Left forelimb (tissue), 1 donor: Measurements from ENCODE around the gene ZHX3.

Experiments
- DNase-seq: peaks from one replicate; pipeline ENCODE4 v3.0.0-alpha.2; 2018; ENCODE audit warnings: low spot score

The ZHX3 gene

DNA sequence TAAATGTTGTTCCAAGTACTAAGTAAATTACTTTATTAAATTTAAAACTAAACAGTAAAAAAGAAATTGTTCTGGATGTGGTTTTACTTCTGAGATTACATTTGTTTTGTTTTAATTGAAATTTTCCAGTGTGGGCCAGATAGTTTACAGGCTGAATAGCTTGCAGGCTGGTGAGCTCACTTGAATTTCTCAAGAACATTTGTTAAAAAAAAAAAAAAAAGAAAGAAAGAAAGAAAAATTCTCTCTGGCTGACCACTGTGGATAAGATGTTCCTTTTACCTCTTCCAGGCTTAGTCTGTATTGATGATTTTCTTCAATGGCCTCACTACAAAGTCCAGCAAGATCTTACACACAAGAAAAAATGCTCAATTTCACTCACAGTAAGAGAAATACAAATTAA, 94.8 kb downstream of the ZHX3 start:
- no peak for DNase-seq

DNA sequence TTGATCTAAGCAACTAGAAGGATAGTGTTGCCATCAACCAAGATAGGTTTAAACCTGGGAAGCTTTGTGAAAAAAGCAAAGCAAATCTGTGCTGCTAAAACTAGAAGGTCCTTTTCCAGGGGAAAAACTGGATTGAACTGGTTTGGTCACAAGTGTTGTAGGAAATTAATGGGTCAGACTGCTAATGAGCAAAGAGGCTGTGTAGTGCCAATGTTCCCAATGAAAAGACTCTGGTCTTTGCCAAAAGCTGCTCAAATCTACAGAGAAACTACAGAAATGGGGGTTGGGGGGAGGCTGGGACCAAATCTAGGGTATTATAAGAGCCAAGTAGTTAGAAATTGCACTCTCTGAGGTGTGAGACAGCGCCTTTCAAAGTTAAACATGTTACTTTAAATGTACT, 95.2 kb downstream of the ZHX3 start:
- DNase-seq = no peak

DNA sequence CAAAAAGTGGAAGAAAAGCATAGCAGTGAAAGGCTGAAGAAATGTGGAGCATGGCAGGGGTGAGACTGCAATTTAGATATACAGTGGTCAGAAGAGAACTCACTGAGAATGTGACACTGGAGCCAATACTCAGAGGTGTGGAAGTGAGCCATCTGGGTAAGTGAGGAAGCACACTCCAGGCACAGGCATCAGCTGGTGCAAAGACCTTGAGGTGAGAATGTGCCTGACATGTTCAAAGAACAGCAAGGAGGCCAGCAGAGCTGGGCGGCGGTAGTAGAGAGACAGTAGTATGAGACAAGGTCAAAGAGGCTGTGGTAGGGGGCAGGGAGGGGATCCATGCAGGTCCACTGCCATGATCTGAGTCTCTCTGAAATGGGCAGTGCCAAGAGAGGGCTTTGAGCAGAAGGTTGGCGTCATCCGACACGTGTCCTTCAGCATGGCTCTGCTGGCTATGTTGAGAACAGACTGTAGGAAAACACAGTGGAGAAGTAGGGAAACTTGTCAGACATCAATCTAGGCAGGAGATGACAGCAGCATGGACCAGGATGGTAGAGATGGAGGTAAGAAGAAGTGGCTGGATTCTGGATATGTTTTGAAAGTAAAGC, 95.8 kb downstream of the ZHX3 start:
- DNase-seq = no peak

DNA sequence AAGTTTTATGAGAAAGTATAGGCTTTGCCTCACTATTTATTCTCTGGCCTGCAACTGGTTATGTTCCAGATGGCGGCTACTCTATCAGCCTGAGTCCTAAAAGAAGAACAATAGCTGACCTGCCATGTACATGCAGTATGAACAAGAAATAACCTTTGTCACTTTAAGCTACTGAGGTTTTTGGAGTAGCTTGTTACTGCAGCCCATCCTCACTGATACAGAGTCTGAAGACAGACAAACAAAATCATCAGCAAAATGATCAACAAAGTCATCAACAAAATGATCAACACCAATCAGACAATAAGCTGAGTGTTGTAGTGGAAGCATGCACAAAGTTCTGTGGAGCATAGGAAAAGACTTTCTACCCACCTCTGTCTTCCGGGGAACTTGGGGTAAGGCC, 97.7 kb downstream of the ZHX3 start:
- no peak for DNase-seq

DNA sequence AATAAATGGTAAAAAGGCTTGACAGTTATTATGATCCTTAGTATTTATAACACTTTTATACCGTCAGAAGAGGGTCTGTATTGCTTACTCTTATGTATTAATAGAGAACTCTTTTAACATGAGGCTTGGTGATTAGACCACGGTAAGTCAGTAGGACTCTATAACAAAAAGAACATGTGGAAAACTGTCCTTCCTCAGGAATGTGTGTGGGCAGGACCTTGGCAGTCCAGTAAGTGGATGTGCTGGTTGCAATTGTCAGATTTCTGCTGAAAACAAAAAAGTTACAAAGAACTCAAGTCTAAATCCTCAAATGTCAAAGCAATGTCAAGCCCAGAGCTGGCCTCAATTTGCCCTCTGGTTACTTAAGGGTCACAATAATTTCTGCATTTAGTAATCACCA, 99.1 kb downstream of the ZHX3 start:
- no peak for DNase-seq

DNA sequence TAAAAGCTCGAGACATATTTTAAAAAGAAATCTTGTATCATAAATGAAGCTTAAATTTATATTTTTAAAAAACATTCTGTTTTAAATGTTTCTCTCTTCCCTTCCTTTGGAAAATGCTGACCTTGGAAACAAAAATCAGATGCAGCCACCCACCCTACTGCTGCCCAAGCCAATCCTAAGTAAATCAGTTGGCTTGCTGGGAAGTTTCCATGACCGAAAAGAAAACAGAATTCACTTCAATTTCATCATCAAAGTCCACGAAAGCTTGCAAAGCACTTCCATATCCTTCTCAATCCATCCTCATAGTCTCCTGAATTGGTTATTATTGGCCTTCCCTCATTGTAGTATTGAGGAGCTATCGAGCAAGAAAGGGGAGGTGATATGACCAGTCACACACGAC, 100.1 kb downstream of the ZHX3 start:
- DNase-seq = no peak

DNA sequence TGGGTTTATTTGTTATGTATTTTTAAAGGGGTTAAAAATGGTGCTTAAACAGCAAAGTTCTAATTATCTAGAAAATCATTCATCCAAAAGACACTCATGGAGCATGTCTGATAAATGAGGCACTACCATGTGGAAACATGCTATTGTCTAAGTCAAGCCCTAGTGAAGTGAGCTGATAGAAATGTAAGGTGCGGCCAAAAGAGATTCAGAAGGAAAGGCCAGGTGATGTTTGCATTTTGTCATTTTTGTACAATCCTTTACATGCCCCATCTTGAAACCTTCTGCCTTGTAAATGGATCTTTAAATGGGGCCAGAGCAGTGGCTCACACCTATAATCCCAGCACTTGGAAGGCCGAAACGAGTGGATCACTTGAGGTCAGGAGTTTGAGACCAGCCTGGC, 102.9 kb downstream of the ZHX3 start:
- DNase-seq = no peak

DNA sequence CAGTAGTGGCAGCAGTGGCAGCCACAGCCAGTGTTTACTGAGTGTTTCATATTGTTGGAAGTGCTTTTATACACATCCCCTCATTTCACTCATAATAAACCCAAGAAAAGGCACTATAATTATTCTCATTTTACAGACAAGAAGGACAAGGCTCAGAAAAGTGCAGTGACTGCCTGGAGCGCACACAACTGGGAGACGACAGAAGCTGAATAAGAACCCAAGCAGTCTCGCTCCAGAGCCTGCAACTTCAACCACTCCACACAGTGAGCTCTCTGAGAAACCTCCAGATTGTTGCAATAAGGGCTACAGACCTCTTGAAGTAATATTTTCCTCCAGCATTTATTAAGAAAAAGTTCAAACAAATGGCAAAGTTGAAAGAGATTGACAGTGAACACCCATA, 103.3 kb downstream of the ZHX3 start:
- DNase-seq = no peak

DNA sequence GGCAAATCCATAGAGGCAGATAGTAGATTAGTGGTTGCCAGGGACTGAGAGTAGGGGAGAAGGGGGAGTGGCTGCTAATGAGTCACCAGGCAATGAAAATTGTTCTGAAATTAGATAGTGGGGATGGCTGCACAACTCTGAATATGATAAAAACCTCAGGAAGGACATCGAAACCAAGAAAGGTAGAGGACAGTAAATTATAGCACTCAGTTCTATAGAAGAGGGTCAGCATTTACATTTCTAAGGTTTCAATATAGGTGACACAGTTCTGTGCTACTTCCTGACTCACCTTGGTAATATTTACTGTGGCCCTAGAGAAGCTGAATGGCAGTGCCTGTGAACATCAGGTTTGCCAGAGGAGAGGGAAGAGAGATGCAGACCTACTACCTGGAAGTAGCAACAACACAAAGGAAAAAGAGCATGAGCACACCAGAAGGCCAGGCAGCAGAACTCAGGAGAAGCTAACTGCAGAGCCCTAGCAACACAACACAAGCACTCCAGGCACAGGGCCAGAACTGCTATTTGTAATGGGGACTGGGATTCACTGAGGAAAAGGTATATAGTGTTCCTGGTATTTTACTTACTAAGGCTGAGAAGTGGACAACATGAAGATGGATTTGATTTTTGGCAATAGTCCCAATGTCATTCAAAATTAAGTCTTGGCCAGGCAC, 104.2 kb downstream of the ZHX3 start:
- no peak for DNase-seq

DNA sequence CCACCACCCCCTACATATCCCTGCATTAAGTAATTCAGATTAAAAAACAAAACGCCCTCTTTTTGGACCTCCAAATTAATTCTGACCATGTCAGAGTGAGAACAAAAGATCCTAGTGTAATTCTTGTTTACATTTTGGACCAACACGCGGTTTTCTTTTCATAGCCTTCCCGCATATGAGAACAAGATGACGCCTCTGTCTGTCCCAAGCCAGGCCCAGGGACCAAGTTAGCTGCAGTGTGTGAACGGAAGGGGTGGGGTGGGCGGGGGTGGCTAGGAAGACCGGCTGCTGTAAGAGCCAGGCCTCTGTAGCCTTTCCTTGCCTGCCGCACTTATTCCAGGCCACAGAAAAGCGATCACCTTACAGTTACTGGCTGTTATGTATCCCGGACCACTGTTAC, 112.2 kb downstream of the ZHX3 start:
- no peak for DNase-seq

DNA sequence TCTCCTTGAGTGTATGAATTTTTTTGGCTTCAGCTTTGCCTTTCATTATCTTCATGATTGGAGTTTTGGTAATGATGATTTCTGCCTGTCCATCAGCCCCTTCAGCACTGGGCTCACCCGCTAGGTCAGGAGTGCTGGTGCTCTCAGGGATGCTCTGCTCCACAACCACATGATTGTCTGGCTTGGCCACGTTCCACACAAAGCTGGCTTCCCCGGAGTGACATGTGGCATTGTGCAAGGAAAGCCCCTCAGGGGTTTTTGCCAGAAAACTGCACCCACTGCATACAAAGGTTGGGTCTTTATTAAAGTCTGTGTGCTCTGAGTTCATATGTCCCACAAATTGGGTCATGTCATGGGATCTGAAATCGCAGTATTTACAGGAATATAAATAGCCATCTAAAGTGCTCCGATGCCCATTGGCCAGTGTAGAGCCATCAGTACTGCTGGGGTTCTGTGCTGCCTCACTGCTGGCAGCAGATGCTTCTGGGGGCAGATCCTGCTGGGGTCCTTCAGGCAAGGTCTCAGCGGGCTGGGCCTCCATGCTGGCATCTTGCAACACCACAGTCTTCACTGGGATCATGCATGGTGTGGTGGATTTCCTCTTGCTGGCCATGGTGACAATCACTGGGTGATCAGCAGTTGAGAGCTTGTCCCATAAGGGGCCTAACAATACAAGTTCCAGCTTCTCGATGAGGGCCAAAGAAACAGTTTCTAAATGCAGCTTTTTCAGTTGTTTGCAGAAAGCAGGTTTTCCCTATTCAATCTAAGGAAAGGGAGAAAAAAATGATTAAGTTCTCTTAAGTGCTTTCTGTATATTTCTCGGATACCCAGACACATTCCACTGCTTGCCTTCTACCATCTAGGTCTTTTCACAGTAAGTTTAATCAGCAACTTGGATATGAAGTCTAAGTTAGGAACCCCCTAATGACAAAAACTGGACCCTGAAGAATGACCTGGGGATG, 112.9 kb downstream of the ZHX3 start:
- DNase-seq = no peak

DNA sequence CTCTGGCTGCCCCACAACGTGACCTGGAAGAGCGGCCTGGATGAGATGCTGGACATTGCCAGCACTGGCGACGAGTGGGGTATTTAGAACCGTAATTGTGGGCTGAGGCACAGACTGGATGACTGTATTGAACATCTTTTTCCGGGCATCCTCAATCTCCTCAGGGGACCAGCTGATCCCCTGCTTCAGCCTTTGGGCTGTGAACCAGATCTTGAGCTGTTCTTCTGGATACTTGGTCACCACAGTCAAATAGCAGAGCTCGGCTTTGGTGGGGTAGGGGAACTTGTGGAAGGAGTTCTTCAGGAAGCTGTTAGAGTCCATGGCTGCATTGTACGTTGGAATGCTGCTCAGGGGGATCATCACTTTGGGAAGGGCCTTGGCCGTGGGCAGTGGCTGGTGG, 113.9 kb downstream of the ZHX3 start:
- no peak for DNase-seq

DNA sequence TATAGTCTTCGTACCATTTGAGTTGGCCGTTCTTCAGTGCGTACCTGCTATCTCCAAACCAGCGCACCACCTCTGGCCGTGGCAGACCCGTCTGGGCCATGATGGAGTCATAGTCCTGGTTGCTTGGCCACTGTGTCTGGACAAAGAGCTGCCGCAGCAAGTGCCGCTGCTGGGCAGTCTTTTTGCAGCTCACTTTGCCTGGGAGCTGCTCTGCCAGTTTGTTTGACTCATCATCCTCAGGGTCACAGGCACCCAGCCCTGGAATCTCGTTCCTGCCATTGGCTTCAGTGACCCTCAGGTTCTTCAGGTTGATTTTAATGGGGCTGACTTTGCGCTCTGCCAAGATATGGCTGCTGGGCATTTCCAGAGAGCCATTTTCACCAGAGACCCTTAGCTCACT, 115.1 kb downstream of the ZHX3 start:
- DNase-seq = no peak

DNA sequence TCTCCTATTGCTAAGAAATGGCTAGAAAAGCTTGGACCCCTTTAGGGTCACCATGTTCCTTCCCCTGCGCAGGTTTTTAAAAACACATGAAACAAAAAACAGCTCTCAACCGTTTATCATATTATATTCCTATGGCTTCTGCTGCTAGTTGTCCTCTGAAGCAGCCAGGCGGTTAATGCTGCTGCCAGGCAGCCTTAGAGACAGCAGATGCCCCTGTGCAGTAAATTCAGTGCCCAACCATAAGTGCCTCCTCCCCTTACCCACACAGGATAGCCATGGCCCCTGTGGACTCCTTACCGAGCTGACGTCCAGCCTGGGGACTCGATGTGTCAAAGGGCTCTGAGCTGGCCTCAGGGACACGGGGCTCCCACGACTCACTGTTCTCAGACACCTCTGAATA, 115.8 kb downstream of the ZHX3 start:
- DNase-seq = no peak

DNA sequence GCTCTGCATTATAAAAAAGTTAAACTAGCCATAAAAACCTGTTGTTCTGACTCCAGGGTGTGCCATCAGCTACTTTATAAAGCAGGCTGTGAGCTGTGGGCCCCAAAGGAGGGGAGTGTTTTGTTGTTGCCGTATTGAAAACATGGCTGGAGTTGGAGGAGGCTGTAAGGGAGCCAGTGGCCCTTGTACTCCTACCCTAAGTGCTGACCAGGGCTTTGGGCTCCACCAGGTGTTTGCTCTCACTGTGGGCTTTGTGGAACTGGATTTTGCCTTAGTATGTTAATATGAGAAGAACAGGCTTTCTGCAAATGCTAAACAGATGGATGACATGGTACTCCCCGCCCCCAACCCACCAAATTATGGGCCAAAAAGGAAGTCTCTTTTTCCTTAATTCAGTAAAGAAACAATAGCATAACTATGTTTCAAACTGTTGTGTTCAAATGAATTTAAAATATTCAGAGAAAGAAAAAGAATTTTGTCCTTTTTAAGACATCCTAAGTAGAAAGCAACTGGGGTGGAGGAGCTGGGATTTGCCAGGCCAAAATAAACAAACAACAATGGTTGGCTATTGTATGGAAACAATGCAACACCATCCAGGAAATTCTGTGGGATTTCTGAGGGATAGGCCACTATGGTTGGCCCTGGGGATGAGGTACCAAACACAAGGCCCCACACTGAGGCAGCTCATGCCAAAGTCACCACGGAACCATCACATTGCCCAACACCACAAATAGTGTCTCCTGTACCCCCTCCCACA, 116.9 kb downstream of the ZHX3 start:
- no peak for DNase-seq

DNA sequence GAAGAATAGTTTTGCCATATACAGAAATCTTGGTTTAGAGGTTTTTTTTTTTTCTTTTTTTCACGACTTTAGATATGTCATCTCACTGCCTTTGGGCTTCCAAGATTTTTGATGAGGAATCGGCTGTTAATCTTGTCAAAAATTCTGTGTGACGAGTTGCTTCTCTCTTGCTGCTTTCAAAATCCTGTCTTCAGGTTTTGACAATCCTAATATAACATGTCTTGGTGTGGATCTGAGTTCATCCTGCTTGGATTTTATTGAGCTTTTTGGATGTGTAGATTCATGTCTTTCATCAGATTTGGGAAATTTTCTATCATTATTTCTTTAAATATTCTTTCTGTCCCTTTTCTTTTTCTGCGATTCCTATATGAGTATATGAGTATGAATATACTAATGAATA, 119.1 kb downstream of the ZHX3 start:
- no peak for DNase-seq

DNA sequence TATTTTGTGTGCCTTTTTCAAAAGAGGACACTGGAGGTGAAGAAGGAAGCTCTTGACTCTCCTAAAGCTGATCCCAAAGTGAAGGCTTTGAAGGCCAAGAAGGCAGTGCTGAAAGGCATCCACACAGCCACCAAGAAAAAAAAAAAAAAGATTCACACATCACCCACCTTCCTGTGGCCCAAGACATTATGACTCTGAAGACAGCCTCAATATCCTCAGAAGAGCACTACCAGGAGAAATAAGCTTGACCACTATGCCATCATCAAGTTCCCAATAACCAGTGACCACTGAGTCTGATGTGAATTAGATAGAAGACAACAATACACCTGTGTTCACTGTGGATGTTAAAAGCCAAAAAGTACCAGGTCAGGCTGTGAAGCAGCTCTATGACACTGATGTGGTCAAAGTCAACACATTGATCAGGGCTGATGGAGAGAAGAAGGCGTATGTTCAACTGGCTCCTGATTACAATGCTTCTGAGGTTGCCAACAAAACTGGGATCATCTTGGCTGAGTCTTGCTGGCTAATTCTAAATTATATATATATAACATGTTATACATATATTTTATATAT, 120.8 kb downstream of the ZHX3 start:
- DNase-seq = no peak

DNA sequence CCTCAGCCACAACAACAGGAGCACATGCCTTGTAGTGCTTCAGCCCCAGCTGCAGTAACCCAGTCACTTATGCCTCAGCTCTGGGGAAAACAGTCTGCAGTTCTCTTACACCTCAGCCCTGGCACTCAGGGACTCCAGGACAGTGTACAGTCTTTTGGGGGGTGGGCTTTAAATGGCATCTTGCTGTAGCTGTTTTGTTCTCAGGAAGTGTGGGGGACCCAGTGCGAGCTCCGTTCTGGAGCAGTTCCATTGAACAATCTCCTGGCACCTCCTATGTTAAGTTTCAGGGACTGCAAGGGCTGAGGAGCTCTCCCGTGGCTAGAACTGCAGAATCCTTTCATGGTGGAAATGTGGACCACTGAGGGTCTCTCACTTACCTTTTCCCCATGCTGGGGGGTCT, 125.0 kb downstream of the ZHX3 start:
- no peak for DNase-seq

DNA sequence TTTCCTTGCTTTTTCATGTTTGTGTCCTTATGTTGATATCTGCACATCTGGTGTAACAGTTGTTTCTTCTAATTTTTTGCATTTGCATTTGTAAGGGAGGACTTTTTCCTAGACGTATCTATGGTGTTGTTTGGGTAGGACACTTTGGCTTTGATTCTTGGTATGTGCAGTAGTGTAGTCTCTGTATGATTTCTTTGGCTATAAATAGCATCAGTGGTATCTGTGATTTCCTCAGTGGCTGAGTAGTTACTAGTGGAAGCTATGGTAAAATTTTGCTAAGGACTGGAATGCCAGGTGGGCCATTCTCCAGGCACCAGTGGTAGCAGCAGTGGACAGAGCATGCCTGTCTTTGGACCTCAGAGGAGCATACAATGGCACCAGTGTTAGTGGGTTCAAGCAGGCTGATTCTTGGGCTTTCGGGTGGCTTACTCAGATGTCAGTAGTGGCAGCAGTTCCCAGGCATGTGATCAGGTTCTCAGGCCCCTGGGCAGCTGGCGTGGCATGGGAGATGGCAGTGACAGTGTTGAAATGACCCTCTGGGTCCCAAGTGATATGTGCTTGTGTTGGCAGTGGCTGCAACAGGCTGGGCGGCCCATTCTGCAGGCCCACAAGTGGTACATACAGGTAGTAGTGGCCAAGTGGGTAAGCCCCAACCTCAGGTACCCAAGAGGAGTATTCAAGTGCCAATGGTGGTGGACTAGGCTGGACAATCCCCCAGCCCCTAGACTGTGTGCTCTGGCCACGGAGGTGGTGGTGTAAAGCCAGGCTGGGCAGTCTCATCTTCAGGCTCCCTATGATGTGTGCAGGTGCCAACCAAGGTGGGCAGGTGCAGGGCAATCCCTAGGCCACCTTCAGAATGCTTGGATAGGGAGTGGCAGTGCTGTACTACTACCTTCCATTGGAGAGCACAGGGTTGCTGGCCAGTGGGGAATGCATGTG, 125.7 kb downstream of the ZHX3 start:
- DNase-seq = peak; percentile 50

DNA sequence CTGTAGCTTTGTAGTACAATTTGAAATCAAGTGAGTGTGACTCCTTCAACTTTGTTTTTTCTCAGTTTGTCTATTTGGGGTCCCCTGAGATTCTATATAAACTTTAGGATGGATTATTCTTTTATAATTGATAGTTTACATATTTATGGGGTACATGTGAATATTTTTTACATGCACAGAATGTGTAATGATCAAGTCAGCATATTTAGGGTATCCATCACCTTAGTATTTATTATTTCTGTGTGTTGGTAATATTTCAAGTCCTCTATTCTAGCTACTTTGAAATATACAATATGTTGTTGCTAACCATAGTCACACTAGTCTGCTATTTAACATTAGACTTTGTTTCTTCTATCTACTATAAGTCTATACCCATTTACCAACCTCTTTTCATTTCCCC, 129.9 kb downstream of the ZHX3 start:
- DNase-seq = no peak
